Fibroblast of the aortic adventitia (primary cell): Measurements from ENCODE around the gene LILRA1. TPM values are rescaled to one million over a fixed set of nuclear protein-coding genes. Genes with fewer than 3 reads are reported as not detected.
"Not testable (repeated sequence)": the region's sequence is repeated elsewhere in the genome, so short reads cannot be mapped to it uniquely, and the experiment has no call there.

Source experiments
- DNase-seq: peaks from one replicate; pipeline ENCODE4 v3.0.0-alpha.2; 2010; ENCODE audit warnings: low read depth
- H3K4me3 ChIP-seq: 2 replicates; pipeline ENCODE4 v1.5.1; 2011; ENCODE audit warnings: low read depth, mild to moderate bottlenecking, control low read depth, low read length, moderate library complexity
- total RNA-seq: library from RNA; depleted of rRNA; stranded (reverse); fragments of >200 nt; gene quantifications from 2 replicates; pipeline ENCODE4 v1.2.3, GENCODE V29; 2012; ENCODE audit warnings: low replicate concordance
- TF ChIP-seq, protein P1 (sequence below): IDR thresholded peaks from 2 replicates; pipeline ENCODE4 v1.5.1; 2011; ENCODE audit warnings: mild to moderate bottlenecking, low read length, control low read depth, inconsistent platforms; ENCODE audit not compliant: insufficient read depth

The LILRA1 gene
- not detected in 2 replicates for total RNA-seq

DNA sequence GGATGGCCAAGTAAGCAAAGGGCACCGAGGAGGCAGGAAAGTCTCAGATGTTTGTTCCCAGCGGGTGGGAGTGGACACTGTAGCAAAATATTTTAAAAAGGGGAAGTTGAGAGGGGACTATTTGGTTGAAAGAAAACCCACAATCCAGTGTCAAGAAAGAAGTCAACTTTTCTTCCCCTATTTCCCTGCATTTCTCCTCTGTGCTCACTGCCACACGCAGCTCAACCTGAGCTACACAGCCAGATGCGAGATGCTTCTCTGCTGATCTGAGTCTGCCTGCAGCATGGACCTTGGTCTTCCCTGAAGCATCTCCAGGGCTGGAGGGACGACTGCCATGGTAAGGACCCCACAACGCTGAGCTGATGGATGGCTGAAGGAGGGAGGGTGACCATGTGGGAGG is at the start of gene LILRA1:
Gene LILRA1 (plus strand): TSS at position 188 of the 400 bp plus-strand sequence. CDS start 613 bp downstream, outside the sequence.
- DNase-seq, H3K4me3 ChIP-seq: not testable (repeated sequence)

DNA sequence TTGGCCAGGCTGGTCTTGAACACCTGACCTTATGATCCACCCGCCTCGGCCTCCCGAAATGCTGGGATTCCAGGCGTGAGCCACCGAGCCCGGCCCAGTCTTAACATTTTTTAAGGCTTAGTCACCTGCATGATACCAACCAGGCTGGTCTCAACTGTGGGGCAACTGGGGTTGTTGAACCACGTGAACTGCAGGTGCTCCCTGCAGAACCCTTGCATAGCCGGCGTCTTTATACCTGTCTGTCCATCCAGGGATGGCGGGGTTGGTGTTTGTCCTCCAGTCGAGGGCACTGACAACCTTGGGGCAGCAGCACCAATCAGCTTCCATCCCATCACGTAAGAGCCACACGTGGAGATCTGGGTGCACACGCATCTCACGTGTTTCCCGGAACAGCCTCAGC is 44.6 kb upstream of the LILRA1 start:
- no peak for DNase-seq
- no peak overlapping the region for H3K4me3 ChIP-seq
- TF ChIP-seq, protein P1, sequence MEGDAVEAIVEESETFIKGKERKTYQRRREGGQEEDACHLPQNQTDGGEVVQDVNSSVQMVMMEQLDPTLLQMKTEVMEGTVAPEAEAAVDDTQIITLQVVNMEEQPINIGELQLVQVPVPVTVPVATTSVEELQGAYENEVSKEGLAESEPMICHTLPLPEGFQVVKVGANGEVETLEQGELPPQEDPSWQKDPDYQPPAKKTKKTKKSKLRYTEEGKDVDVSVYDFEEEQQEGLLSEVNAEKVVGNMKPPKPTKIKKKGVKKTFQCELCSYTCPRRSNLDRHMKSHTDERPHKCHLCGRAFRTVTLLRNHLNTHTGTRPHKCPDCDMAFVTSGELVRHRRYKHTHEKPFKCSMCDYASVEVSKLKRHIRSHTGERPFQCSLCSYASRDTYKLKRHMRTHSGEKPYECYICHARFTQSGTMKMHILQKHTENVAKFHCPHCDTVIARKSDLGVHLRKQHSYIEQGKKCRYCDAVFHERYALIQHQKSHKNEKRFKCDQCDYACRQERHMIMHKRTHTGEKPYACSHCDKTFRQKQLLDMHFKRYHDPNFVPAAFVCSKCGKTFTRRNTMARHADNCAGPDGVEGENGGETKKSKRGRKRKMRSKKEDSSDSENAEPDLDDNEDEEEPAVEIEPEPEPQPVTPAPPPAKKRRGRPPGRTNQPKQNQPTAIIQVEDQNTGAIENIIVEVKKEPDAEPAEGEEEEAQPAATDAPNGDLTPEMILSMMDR = no peak

DNA sequence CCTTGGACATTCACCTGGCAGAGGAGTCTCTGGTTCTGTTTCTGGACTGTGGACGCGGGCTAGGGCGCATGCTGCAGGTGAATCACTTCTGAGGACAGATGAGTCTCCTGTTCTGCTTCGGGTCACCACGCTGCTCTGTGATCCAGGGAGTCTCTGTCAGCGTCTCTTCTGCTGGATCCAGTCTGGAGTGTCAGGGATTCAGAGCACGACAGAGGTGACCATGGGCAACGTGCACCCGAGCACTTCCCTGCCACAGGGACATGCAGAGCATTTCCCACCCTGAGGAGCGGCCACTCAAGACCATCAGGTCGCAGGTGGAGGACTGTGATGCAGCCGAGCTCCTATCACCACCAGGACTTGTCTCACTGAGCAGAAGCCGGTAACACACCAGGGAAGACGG is 44.2 kb upstream of the LILRA1 start:
- H3K4me3 ChIP-seq = no peak overlapping the region
- no peak for DNase-seq
- TF ChIP-seq, protein P1 = no peak

DNA sequence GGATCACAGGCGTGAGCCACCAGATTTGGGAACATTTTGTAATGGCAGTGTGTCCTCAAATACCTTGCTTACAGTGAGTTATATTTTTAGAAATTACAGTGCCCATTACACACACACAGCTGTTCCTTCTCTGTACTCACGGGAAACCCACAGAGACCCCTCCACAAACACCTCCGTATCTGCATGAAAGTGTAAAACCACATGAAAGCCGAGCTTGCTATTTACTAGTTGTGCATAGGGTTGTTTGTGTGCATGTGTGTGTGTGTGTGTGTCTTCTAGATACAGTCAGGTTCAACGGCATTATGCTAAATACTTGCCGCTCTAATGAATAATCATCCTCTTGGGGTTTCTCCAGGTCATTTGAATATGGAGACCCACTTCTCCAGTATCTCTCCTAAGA is 42.1 kb upstream of the LILRA1 start:
- DNase-seq = no peak
- TF ChIP-seq, protein P1 = no peak
- no peak overlapping the region for H3K4me3 ChIP-seq

DNA sequence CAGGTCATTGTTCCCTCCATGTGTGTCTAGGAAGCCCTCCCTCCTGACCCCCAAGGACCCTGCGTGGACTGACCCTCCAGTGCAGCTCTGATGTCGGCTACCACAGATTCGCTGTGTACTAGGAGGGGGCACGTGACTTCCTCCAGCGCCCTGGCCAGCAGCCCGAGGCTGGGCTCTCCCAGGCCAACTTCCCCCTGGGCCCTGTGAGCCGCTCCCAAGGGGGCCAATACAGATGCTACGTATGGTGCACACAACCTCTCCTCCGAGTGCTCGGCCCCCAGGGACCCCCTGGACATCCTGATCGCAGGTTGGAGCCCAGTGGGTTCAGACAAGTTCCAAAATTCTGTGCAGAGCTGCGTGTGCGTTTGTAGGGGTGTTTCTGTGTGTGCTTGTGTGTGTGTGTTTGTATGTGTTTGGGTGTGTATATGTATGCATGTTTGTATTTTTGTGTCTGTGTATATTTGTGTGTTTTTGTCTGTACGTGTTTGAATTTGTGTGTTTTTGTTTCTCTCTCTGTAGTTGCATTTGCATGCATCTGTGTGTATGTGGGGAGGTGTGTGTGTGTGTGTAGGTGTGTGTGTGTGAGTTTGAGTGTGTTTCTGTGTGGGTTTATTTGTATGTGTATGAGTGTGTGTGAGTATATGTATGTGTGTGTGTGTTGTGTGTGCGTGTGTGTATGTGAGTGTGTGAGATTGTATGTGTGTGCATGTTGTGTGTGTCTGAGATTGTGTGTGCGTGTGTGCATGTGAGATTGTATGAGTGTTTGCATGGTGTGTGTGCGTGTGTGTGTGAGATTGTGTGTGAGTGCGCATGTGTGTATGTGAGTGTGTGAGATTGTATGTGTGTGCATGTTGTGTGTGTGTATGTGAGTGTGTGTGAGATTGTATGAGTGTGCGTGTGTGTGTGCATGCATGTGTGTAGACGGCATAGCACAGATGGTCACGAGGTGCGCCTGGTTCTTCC is 41.2 kb upstream of the LILRA1 start:
- no peak overlapping the region for H3K4me3 ChIP-seq
- TF ChIP-seq, protein P1 = no peak
- DNase-seq = no peak

DNA sequence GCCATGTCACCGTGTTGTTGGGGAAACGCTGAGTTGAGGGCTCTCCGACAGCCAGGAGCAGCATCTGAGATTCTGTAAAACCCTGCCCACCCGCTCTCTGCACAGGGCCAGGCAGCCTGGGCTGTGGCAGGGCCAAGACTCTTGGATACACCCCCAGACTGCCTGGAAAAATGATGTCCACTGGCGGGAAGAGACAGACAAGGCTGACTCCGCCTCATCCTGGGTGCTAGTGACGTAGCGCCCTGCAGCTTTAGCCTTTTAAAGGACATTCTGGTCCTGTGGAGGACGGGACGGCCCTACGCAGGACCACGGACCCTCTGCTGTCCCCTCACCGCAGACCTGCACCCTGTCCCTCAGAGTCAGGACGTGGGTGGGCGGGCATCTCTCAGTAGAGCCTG is 40.5 kb upstream of the LILRA1 start:
- TF ChIP-seq, protein P1 = no peak
- H3K4me3 ChIP-seq = no peak overlapping the region
- no peak for DNase-seq

DNA sequence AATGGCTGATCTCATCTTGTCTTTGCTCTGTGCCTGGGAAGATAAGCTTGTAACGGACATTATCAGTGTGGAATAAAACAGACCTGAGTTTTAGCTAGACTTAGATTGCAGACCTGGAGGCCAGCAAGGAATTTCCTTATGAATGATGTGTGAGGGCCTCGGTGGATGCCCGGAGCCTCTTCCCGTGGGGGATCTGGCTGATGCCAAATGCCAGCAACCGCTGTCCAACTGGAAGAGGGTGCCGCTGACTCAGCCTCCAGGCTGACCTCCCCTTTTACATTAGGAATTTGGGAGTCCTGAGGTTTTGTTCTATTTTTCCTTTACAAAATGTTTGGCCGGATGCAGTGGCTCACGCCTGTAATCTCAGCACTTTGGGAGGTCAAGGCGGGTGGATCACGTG is 39.4 kb upstream of the LILRA1 start:
- no peak overlapping the region for H3K4me3 ChIP-seq
- TF ChIP-seq, protein P1 = no peak
- DNase-seq = no peak
